Neuronal stem cell (in vitro differentiated cells): ENCODE measurements around the gene AGO4.

Source experiments
- DNase-seq: peaks from one replicate; pipeline ENCODE4 v3.0.0-alpha.2; 2013; ENCODE audit warnings: low spot score
- H2AFZ ChIP-seq: one replicate; pipeline ENCODE4 v1.6.1; 2013; ENCODE audit warnings: mild to moderate bottlenecking, low read length, inconsistent platforms
- H2AK5ac ChIP-seq: 2 replicates; pipeline ENCODE4 v1.6.1; 2013; ENCODE audit warnings: low read depth, mild to moderate bottlenecking, inconsistent platforms, low read length, moderate library complexity, mixed read lengths
- H2BK120ac ChIP-seq: 2 replicates; pipeline ENCODE4 v1.6.1; 2013; ENCODE audit warnings: low read depth, mild to moderate bottlenecking, inconsistent platforms, low read length, moderate library complexity, mixed read lengths
- H2BK12ac ChIP-seq: one replicate; pipeline ENCODE4 v1.6.1; 2013; ENCODE audit warnings: low read length, inconsistent platforms
- H2BK15ac ChIP-seq: 2 replicates; pipeline ENCODE4 v1.6.1; 2013; ENCODE audit warnings: mild to moderate bottlenecking, low read length, inconsistent platforms, mixed read lengths
- H2BK5ac ChIP-seq: one replicate; pipeline ENCODE4 v1.6.1; 2013; ENCODE audit warnings: inconsistent platforms, mild to moderate bottlenecking, low read length, moderate library complexity
- H3K14ac ChIP-seq: one replicate; pipeline ENCODE4 v1.6.1; 2013; ENCODE audit warnings: low read length, inconsistent platforms
- H3K18ac ChIP-seq: 2 replicates; pipeline ENCODE4 v1.6.1; 2013; ENCODE audit warnings: low read length, inconsistent platforms
- H3K23ac ChIP-seq: 2 replicates; pipeline ENCODE4 v1.6.1; 2013; ENCODE audit warnings: low read depth, mild to moderate bottlenecking, mixed read lengths, low read length, inconsistent platforms; ENCODE audit not compliant: poor library complexity
- H3K27ac ChIP-seq: replicated peaks from 3 replicates; pipeline ENCODE4 v1.5.1; 2013; ENCODE audit warnings: low read length, inconsistent platforms
- H3K27me3 ChIP-seq, 3 experiments: 2 replicates each; pipeline ENCODE4 v1.6.1; 2013; ENCODE audit warnings: low read length in 3 of 3, mild to moderate bottlenecking in 2 of 3, inconsistent platforms in 1 of 3, low read depth in 1 of 3, mixed read lengths in 1 of 3, moderate library complexity in 1 of 3; ENCODE audit not compliant: control insufficient read depth in 3 of 3, insufficient read depth in 3 of 3
- H3K36me3 ChIP-seq, 2 donors: replicated peaks in 1 of 2; 2 replicates each; pipeline ENCODE4 v1.6.1; 2013; ENCODE audit warnings: low read length in 2 of 2; ENCODE audit not compliant: control insufficient read depth in 2 of 2, insufficient read depth in 2 of 2
- H3K4ac ChIP-seq: 2 replicates; pipeline ENCODE4 v1.6.1; 2013; ENCODE audit warnings: inconsistent platforms, mild to moderate bottlenecking, low read length, moderate library complexity
- H3K4me1 ChIP-seq, 2 donors: 1 replicate in 1 of 2; 2 replicates in 1 of 2; pipeline ENCODE4 v1.6.1; 2013; ENCODE audit warnings: low read length in 2 of 2, low read depth in 1 of 2; ENCODE audit not compliant: control insufficient read depth in 2 of 2, insufficient read depth in 1 of 2
- H3K4me2 ChIP-seq: one replicate; pipeline ENCODE4 v1.6.1; 2013; ENCODE audit warnings: mild to moderate bottlenecking, low read length, inconsistent platforms; ENCODE audit not compliant: insufficient read depth, poor library complexity, severe bottlenecking
- H3K4me3 ChIP-seq, 2 donors: 2 replicates each; pipeline ENCODE4 v1.5.1; 2013; ENCODE audit warnings: low read length in 2 of 2, mild to moderate bottlenecking in 2 of 2, inconsistent platforms in 1 of 2, moderate library complexity in 1 of 2
- H3K79me1 ChIP-seq: one replicate; pipeline ENCODE4 v1.6.1; 2013; ENCODE audit warnings: low read depth, mild to moderate bottlenecking, inconsistent platforms, low read length, moderate library complexity
- H3K9ac ChIP-seq: one replicate; pipeline ENCODE4 v1.6.1; 2013; ENCODE audit warnings: mild to moderate bottlenecking, low read depth, low read length, inconsistent platforms; ENCODE audit not compliant: poor library complexity
- H3K9me3 ChIP-seq, 2 donors: replicated peaks in 1 of 2; 2 replicates each; pipeline versions ENCODE3 to v1.6.1; 2013; ENCODE audit warnings: low read length in 2 of 2, mild to moderate bottlenecking in 2 of 2, inconsistent platforms in 1 of 2, low read depth in 1 of 2, mixed read lengths in 1 of 2, moderate library complexity in 1 of 2; ENCODE audit not compliant: control insufficient read depth in 2 of 2, insufficient read depth in 1 of 2
- H4K8ac ChIP-seq: one replicate; pipeline ENCODE4 v1.6.1; 2013; ENCODE audit warnings: low read depth, mild to moderate bottlenecking, inconsistent platforms, low read length, moderate library complexity
- H4K91ac ChIP-seq: one replicate; pipeline ENCODE4 v1.6.1; 2013; ENCODE audit warnings: low read length, low read depth, mild to moderate bottlenecking, inconsistent platforms; ENCODE audit not compliant: poor library complexity
- WGBS, 2 donors: extraction: QIAGEN DNeasy Blood & Tissue Kit; methylation state at CpG; one replicate each; pipeline ENCODE4 v1.1.7; 2013; ENCODE audit warnings: missing lambda C conversion rate in 2 of 2, mixed read lengths in 1 of 2; ENCODE audit not compliant: insufficient read length in 2 of 2, insufficient replicate concordance in 1 of 2; ENCODE audit errors: extremely low coverage in 2 of 2; 5-methylcytosine and 5-hydroxymethylcytosine counted together

Gene AGO4

DNA sequence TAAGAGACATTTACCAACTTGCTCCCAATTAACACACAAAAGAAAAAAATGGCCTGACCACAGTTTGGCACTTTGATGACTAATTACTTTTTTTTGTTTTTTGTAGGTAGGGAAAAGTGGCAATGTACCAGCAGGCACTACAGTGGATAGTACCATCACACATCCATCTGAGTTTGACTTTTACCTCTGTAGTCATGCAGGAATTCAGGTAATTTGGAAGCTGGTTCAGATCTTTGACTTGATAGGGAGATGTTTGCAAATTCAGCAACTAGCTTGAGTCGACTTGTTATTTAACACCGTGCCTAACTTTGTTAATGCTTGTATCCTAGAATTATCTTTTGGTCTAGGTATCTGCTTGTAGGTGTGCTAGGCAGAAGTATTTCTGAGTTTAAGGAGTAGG lies 42.2 kb downstream of the AGO4 start:
- Histone ChIP-seq H3K36me3 (peaks cover 19 to 85% of the 10 kb centered on the region in 2 donors), H2AFZ (no peak overlapping the region), H2BK120ac (no peak overlapping the region), H2AK5ac (no peak overlapping the region), H2BK12ac (no peak overlapping the region), H3K4me1 (peaks cover 0 to 3% of the 10 kb centered on the region in 2 donors), H3K9me3 (no peaks in the 10 kb centered on the region), H4K91ac (no peak overlapping the region), H3K4me2 (no peak overlapping the region), H3K79me1 (no peaks in the 10 kb centered on the region), H2BK5ac (no peak overlapping the region), H4K8ac (no peak overlapping the region), H3K23ac (no peak overlapping the region), H2BK15ac (no peak overlapping the region), H3K9ac (no peak overlapping the region), H3K27ac (no peak overlapping the region), H3K14ac (no peak overlapping the region), H3K18ac (no peak overlapping the region), H3K4me3 (no peak overlapping the region), H3K27me3 (no peaks in the 10 kb centered on the region), H3K4ac (no peak overlapping the region)
- no peak for DNase-seq
- no CpG with 5 or more reads among the region's 2 CpGs for WGBS, 2 donors

GRCh38 chr1:35850716-35851115 lies 42.9 kb downstream of the AGO4 start:
- peaks cover 19 to 86% of the 10 kb centered on the region in 2 donors for H3K36me3 ChIP-seq
- no peak overlapping the region for H2BK12ac ChIP-seq
- no peak overlapping the region for H4K91ac ChIP-seq

DNA sequence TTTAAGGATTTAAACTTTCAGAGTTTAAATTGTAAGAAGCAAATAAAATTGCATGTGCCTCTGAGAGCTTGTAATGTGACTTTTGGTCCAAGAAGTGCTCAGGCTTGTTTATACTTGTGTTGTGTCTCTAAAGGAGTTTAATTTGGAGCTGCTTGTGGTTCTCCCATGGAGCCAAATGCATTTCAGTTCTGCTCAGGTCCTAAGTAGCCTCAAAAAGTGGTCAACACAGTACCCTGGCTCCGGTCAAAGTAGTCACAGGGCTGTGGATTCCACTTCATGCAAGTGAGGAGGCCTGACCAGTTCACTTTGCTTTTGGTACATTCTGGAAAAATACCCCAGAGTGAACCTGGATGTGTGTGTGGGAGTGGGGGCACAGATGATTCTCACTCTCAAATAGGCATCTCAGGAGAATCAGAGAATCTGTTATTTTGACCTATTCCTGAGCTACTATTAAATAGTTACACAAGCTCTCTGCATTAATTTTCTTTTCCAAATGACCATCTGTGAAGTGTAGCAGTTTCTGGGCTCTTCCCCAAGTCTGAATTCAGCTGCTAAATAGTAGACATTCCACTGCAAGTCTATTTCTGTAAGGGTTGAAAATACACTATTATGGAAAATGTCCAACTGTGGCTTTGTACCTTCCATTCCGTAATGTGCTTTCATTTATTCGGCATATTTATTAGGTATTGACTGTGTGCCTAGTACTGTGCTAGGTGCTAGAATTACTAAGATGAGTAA lies 43.5 kb downstream of the AGO4 start:
- WGBS, 2 donors: no CpG with 5 or more reads among the region's 3 CpGs

More at GRCh38 chr1:35850716-35851115, 42.9 kb downstream of the AGO4 start:
- Histone ChIP-seq H3K9ac (no peak overlapping the region), H3K27me3 (no peaks in the 10 kb centered on the region), H3K27ac (no peak overlapping the region), H3K14ac (no peak overlapping the region), H2BK120ac (no peak overlapping the region), H3K4ac (no peak overlapping the region), H3K4me2 (no peak overlapping the region), H3K9me3 (no peaks in the 10 kb centered on the region), H3K4me1 (peaks cover 0 to 7% of the 10 kb centered on the region in 2 donors), H3K18ac (no peak overlapping the region), H3K23ac (no peak overlapping the region), H2AK5ac (no peak overlapping the region), H2AFZ (no peak overlapping the region), H2BK5ac (no peak overlapping the region), H3K79me1 (no peaks in the 10 kb centered on the region), H4K8ac (no peak overlapping the region), H2BK15ac (no peak overlapping the region), H3K4me3 (no peak overlapping the region)
- DNase-seq: no peak
- WGBS, 2 donors: no CpG with 5 or more reads among the region's 5 CpGs

GRCh38 chr1:35852241-35852640 lies 44.4 kb downstream of the AGO4 start:
- peaks cover 0 to 7% of the 10 kb centered on the region in 2 donors for H3K4me1 ChIP-seq
- H3K23ac ChIP-seq: no peak overlapping the region
- no peak for DNase-seq
- H4K91ac ChIP-seq: no peak overlapping the region
- H3K4ac ChIP-seq: no peak overlapping the region
- H3K36me3 ChIP-seq: peaks cover 16 to 87% of the 10 kb centered on the region in 2 donors
- H3K4me2 ChIP-seq: no peak overlapping the region
- no peak overlapping the region for H2AFZ ChIP-seq
- H2BK120ac ChIP-seq: no peak overlapping the region
- no peak overlapping the region for H2AK5ac ChIP-seq
- no peaks in the 10 kb centered on the region for H3K9me3 ChIP-seq
- no peak overlapping the region for H3K18ac ChIP-seq
- H3K4me3 ChIP-seq: no peak overlapping the region
- no peak overlapping the region for H3K27ac ChIP-seq
- no peaks in the 10 kb centered on the region for H3K27me3 ChIP-seq
- no peak overlapping the region for H2BK5ac ChIP-seq
- WGBS, 2 donors: no CpG with 5 or more reads among the region's 2 CpGs
- no peak overlapping the region for H2BK15ac ChIP-seq
- no peak overlapping the region for H3K14ac ChIP-seq
- H4K8ac ChIP-seq: no peak overlapping the region
- no peak overlapping the region for H2BK12ac ChIP-seq
- H3K79me1 ChIP-seq: no peaks in the 10 kb centered on the region
- H3K9ac ChIP-seq: no peak overlapping the region

More for the DNA sequence above, 43.5 kb downstream of the AGO4 start:
- Histone ChIP-seq H4K8ac (no peak overlapping the region), H3K4me3 (no peak overlapping the region), H2BK15ac (no peak overlapping the region), H4K91ac (no peak overlapping the region), H3K9ac (no peak overlapping the region), H3K36me3 (peaks cover 19 to 88% of the 10 kb centered on the region in 2 donors), H3K4me1 (peaks cover 0 to 7% of the 10 kb centered on the region in 2 donors), H3K18ac (no peak overlapping the region), H3K27me3 (no peaks in the 10 kb centered on the region), H3K4me2 (no peak overlapping the region), H3K27ac (no peak overlapping the region), H2AFZ (no peak overlapping the region), H2BK120ac (no peak overlapping the region), H2AK5ac (no peak overlapping the region), H3K9me3 (no peaks in the 10 kb centered on the region), H3K4ac (no peak overlapping the region), H3K23ac (no peak overlapping the region), H2BK5ac (no peak overlapping the region), H3K79me1 (no peaks in the 10 kb centered on the region), H2BK12ac (no peak overlapping the region), H3K14ac (no peak overlapping the region)
- DNase-seq: no peak
